GM13976 (cell line): ENCODE data around the gene CRYGS.
A peak's percentile ranks its signal among the peaks of the same experiment; 100 is the strongest.

Experiments used
- DNase-seq: peaks from one replicate; pipeline ENCODE4 v3.0.0; 2012; ENCODE audit warnings: low spot score
- in situ Hi-C: fragments of 300-500 bp; cut with MboI; formaldehyde crosslinking; loops from one replicate; pipeline ENCODE4 v1.12.0; 2022; ENCODE audit warnings: low sequenced_read_pairs, mixed read lengths, inconsistent platforms; ENCODE audit not compliant: unreplicated experiment
- TF ChIP-seq, protein P1 (sequence below): IDR thresholded peaks from 2 replicates; pipeline ENCODE4 v1.5.1; 2012; ENCODE audit warnings: borderline replicate concordance, mild to moderate bottlenecking; ENCODE audit not compliant: insufficient read depth; ENCODE audit errors: extremely low read depth, missing control alignments, control extremely low read depth

Gene CRYGS

GRCh38 chr3:186552408-186553031 is 8.3 kb upstream of the CRYGS start:
- in situ Hi-C loops: no loop called here
- DNase-seq: no peak
- TF ChIP-seq, protein P1, sequence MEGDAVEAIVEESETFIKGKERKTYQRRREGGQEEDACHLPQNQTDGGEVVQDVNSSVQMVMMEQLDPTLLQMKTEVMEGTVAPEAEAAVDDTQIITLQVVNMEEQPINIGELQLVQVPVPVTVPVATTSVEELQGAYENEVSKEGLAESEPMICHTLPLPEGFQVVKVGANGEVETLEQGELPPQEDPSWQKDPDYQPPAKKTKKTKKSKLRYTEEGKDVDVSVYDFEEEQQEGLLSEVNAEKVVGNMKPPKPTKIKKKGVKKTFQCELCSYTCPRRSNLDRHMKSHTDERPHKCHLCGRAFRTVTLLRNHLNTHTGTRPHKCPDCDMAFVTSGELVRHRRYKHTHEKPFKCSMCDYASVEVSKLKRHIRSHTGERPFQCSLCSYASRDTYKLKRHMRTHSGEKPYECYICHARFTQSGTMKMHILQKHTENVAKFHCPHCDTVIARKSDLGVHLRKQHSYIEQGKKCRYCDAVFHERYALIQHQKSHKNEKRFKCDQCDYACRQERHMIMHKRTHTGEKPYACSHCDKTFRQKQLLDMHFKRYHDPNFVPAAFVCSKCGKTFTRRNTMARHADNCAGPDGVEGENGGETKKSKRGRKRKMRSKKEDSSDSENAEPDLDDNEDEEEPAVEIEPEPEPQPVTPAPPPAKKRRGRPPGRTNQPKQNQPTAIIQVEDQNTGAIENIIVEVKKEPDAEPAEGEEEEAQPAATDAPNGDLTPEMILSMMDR: no peak

GRCh38 chr3:186551387-186551786 is 7.2 kb upstream of the CRYGS start:
- DNase-seq: no peak
- in situ Hi-C loops: no loop called here
- TF ChIP-seq, protein P1: no peak

GRCh38 chr3:186549497-186549896 is 5.3 kb upstream of the CRYGS start:
- in situ Hi-C loops: no loop called here
- DNase-seq: no peak
- TF ChIP-seq, protein P1: no peak

DNA sequence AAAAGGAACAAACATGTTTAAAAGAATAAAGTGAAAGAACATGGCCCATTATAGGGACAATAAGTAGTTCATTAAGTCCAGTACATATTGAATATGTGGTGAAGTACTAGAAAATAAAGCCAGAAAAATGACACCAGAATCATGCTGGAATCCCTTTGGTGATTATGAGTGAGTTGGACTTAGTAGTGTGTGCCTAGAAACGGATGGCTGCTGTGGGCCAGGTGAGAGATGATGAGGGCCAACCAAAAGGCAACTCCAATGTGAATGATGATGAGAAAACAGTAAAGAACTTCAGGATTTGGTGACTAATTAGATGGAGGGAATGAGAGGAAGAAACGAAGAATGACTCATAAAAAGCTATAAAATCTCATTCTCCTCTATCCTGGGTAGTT is 3.3 kb downstream of the CRYGS start:
- in situ Hi-C loops: no loop called here
- TF ChIP-seq, protein P1: no peak
- no peak for DNase-seq

- in situ Hi-C loops: no loop called here
- TF ChIP-seq, protein P1: peak; percentile 54
- peak; percentile 51 for DNase-seq
These were observed 3.9 kb downstream of the CRYGS start for GRCh38 chr3:186540221-186540834.

DNA sequence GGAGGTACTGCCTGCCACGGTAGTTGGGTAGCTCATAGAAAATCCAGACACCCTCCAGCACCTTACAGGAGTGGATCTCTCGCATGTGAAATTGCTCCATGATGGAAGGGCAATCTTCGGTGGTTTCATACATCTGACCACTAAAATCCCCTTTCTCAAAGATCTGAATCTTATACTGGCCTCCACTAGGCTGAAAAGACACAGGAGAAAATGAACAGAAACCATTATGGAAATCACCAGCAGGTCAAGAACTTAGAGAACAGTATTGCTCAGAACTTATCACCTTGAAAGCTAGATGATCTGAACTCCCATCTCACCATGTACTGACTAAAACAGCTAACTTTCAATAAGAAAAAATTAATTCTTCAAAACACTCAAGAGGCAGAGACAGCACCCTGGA is 5.4 kb downstream of the CRYGS start:
- in situ Hi-C loops: loop anchor here (5.0 kb wide), 2 partner anchors 281 to 556 kb away; no protein-coding TSS in a partner anchor
- no peak for DNase-seq
- TF ChIP-seq, protein P1: no peak
